Measurements from ENCODE around the gene EMILIN2.

Gene EMILIN2

DNA sequence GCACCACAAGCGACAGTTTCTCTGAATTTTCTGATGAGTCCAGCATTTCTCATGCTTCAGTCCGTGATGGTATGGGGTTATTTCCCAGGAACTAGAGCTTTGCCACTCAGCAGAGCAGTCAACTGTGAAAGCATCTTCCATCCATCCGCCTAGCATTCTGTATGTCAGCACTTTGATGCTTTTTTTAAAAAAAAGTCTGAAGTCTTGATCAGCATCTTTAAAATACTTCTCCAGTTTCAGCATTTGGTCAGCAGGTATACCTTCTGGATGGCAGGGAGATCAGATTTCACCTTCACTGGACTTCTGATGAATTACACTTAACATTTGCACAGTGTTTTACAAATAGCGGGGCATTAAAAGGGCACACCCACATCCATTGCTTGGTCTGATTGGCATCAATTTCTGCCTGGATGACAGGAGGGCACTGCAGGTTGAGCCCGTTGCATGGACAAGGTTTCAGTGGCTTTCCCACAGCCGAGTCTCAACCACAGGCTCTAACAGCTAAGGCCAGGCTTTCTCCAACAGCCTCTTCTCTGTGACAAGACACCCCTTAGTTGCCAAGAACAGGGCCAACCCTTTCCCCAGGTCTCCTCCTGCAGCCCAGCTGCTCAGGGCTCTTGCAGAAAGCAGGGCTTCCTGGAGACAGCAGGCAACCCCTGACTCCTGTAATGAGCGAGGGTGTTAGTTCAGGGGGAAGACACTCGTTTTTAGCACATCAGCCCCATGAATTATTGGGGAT is 54.0 kb downstream of the EMILIN2 start:
- DNase-seq (ENCODE audit: low read depth, low spot score): no peak

DNA sequence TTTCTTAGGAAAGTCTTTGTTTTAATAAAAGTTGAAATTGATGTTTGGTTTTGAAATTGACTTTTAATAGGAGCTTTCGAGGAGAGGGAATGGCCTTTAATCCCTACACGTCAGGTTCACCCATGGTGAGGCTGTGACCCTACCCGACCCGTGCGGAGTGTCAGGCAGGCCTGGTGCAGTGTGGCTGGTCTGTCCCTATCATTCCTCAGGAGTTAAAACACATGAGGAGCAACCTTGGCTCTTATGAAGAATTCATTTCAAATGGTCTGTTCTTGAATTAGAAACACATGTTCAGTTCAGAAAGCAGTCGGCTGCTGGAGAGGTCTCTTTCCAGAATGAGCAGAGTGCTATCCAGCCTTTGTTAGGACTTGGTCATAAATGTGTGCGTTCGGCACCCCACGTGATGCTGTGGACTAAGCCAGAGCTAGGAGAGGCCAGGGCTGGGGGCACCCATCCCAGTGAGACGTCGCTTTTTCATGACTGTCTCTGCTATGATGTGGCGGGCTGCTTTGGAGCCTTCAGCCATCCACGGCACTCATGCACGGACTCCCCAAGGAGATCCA is 54.7 kb downstream of the EMILIN2 start:
- DNase-seq (ENCODE audit: low read depth, low spot score): no peak

DNA sequence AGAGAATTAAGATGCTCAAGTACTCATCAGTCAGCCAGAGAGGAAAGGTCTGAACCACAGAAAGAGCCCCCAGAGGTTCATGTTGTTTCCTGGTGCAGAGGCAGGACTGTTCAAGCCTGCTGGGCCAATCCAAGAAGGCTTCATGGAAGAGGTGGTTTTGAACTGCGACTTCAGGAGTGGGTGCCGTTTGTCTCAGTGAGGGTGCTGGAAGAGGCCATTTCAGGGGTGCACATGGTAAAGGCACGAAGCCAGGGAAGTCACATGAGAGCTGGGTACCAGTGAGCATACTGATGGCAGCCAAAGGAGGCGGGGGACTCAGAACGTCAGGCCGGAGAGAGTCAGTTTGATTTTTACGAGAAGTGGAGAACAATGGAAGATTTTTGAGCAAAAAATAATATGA is 55.5 kb downstream of the EMILIN2 start:
- no peak for DNase-seq (ENCODE audit: low read depth, low spot score)

DNA sequence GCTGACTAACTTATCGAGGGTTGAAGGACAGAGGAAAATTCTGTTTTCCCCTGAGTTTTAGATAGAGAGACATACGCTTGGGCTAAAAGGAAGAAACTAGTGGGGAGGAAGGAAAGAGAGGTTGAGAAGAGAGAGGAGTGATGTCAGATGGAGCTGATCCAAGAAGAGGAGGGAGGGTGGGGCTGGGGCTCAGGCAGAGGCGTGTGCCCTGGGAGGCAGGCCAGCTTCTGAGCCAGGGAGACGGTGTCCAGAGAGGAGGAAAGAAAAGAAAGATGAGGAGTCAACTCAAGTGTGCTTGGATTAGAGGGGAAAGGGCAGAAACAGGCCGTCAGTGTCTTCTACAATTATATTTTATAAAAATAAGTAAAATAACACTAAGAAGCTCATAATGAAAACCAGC is 56.2 kb downstream of the EMILIN2 start:
- DNase-seq (ENCODE audit: low read depth, low spot score): no peak

DNA sequence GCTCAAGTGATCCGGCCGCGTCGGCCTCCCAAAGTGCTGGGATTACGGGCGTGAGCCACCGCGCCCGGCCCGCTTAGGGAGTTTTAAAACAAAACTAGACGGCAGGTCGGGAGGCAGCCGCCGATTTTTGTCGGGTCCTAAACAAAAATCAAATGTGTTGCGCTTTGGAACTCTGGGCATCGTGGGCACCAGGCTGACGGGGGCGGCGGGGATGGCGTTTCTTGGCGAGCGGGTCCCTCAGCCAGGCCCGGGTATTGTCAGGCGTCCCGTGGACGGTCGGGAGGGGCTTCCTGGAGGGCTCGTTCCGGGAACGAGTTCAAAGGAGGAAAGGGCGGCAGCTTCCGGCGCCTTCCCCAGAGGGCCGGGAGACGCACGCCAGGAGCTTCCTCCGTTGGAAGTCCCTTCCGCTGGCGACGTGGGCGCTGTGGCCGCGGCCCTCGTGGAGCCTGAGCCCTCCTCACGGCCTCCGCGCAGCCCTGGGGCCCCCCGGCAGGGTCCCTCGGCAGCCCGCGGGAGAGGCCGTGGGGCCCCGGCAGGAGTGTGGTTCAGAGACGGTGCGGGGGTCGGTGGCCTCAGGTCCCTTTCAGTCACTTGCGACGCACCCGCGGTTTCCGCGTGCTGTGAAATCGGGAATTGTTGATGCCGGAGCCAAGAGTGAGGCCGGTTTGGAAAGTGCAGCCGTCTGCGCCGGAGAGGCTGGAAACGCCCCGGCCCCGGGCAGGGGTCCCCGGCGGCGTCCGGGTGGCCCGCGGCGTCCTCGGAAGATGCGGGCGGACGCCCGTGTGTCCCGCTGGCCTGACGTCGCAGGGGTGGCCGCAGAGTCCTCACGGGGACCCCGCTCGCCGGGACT is 59.3 kb downstream of the EMILIN2 start:
- DNase-seq (ENCODE audit: low read depth, low spot score): no peak

DNA sequence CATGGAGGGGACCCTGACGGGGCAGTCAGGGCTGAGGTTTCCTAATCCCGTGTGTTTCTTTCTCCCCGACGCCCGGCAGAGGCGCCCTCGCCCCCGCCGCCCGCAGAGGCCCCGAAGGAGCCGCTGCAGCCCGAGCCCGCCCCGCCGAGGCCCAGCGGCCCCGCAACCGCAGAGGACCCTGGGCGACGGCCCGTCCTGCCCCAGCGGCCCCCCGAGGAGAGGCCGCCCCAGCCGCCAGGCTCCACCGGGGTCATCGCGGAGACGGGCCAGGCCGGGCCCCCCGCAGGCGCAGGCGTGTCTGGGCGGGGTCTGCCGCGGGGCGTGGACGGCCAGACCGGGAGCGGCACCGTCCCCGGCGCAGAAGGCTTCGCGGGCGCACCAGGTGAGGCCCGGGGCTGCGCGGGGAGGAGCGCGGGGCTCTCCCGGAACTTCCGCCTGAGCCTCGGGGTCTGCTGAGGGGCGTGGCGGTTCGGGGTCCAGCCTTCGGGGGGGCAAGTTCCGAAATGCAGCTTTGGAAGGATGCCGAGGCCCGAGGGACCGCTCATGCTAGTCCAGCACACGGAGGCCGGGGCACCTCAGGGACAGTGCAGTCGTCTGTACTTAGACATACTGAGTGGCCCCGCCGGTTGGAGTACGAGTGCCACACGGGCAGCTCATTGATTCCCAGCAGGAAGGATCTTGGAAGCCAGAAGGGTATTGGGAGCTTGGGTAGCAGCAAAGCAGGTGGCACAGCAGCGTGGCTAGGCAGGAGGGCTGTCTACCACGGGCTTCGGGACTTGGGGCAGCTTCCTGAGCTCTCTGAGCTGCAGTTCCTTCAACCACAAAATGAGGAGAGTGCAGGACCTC is 60.1 kb downstream of the EMILIN2 start:
- DNase-seq (ENCODE audit: low read depth, low spot score): no peak

DNA sequence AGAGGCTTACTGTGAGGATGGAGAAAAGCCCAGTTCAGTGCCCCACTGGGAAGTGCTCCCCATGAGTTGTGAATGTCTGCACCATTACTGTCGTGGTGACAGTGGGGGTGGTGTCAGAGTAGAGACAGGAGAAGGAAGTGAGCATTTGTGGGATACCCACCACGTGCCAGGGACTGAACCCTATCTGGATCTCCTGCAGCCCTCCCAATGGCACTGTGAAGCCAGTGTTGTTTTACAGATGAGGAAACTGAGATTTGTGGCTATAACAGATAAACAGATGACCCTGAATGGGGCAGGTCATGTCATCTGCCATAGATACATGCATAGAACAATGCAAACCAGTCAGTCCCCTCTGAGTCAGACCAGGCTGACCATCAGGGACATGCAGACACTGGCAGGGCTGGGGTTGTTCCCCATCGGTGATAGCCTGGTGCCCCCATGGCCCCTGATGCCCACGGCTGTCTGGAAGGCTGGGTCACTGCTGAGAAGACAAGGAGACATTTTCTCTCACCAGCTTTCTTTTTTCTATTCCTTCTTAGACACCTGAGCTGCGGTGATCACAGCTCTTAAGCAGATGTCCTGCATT is 60.8 kb downstream of the EMILIN2 start:
- DNase-seq (ENCODE audit: low read depth, low spot score): no peak

DNA sequence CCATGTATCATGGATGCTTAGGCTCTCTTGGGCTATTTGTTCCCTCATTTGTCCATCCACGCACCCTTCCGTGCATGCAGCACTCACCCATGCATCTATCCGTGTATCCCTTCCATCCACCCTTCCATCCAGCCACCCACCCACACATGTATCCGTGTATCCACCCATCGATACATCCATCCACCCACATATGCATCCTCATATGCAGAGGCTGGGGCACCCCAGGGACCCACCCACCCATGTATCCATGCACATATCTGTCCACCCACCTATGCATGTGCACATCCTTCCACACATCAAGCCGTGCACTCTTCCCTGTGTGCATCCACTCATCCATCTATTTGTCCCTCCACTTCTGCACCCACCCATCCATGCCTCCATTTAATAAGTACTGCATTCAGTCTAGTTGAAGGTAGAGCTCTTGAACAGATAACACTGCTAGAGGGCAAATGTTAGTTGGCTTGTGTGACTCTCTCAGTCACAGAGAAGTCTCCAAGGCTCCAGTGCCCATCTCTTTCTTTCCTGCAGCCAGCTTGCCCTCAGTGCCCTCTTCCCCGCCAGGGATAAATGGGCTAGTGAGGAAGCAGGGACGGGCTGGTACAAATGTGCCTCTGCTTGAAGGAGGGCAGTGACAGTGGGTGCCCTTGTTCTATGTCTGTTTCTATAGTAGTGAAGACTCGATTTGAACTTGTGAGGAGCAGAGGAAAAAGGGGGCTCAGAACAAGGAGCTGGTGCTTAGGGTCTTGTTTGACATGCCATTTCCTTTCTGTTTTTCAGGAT is 61.5 kb downstream of the EMILIN2 start:
- DNase-seq (ENCODE audit: low read depth, low spot score): no peak

DNA sequence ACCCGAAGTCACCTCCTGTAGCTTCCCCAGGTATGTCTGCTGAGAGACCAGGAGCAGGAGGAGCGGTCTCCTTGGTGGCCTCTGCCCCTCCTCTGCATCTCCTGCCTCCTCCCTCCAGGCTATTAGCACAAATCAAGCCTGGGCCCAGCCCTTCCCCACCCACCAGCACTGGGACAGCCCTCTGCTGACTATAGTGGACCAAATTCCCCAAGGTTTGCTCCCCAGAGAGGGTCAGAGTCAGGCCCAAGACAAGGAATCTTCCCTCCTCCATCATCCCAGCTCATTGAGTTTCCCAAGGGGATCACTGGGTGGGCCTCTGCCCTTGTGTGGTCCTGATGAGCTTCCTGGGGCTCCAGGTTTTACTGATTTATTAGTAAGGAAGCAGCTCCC is 62.1 kb downstream of the EMILIN2 start:
- no peak for DNase-seq (ENCODE audit: low read depth, low spot score)

DNA sequence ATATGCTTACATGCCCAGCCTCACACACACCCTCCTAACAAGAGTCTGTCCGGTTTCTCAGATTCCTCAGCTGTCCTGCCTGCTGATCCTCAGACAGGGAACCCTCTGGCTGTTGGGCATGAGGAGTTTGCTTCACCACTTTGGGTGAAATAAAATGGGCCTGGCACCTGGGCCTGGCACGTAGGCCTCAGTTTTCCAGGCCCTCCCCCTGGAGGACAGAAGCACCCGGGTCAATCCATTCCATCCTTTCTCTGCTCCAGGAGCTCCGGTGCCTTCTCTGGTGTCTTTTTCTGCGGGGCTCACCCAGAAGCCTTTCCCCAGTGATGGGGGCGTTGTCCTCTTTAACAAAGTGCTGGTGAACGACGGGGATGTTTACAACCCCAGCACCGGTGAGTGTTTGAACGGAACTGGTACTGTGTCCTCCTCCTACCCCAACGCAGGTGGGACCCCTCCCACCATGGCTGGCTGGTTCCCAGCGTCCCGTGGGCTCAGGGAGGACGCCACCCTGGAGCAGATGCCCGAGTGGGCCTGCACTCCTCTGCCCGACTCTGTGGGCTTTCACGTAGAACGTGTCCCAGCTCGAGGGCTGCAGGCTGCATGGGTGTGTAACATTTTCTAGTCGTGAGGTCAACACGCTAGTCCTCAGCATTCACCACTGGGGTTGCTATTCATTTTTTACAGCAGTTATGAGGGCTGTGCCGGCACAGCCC is 62.8 kb downstream of the EMILIN2 start:
- no peak for DNase-seq (ENCODE audit: low read depth, low spot score)

DNA sequence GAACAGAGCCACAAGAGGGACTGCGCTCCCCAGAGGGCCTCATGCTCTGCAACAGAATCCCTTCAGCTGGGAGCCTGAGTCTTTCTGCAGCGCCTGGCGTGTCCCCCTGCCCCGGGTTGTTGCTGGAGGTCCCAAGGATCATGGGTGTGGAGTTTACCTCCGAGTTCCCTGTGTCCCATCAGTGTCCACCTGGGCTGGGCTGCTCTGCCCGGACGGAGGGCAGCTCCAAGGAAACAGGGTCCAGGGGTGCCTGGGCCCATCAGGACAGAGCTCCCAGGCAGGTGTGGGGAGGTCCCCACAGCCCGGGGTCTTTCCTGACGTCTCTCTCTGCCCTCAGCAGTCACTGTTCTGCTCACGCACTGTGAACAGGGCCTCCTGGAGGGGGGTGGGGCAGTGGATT is 63.5 kb downstream of the EMILIN2 start:
- DNase-seq (ENCODE audit: low read depth, low spot score): no peak

DNA sequence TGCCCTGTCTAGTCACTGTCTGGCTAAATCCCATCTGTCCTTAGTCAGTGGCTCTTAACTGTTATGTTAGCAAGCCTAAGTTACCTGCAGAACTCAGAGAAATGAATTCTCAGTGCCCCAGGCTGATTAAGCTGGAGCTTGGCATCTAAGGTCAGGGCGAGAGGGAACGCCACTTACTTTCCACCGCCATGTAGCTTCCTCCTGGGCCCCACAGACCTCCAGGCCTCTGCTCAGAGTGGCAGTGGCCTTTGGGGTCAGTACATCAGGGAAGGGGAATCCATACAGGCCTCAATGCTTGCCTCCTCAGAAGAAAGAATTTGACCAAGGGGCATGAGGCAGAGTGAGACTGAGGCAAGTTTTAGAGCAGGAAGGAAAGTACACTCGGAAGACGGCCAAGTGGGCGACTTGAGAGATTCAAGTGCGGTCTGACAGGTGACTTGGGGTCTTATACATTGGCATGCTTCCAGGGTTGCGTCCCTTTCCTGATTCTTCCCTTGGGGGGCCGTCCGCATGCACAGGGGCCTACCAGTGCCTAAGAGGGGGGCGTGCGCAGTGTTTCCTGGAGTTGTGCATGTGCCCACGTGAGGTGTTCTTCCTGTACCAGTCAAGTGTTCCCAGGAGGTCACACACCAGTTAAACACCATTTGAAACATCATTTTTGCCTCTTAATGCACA is 64.1 kb downstream of the EMILIN2 start:
- DNase-seq (ENCODE audit: low read depth, low spot score): no peak

DNA sequence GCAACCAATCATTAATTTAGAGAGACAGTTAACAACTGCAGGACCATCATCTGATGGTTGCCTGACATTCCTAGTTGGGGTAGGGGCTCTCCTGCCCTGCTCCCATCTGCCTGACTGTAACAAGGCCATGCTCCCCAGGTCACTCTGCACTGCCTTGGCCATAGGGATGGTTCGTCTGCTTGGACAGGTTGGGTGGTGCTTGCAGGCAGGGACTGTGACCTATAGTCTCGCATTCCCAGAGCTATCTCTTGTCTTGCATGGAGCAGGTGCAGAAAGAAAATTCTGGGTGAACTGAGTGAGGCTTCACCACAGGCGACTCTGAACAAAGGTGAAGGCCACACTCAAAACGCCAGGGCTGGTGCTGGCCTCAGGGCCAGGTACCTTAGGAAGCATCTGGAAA is 64.7 kb downstream of the EMILIN2 start:
- DNase-seq (ENCODE audit: low read depth, low spot score): no peak

DNA sequence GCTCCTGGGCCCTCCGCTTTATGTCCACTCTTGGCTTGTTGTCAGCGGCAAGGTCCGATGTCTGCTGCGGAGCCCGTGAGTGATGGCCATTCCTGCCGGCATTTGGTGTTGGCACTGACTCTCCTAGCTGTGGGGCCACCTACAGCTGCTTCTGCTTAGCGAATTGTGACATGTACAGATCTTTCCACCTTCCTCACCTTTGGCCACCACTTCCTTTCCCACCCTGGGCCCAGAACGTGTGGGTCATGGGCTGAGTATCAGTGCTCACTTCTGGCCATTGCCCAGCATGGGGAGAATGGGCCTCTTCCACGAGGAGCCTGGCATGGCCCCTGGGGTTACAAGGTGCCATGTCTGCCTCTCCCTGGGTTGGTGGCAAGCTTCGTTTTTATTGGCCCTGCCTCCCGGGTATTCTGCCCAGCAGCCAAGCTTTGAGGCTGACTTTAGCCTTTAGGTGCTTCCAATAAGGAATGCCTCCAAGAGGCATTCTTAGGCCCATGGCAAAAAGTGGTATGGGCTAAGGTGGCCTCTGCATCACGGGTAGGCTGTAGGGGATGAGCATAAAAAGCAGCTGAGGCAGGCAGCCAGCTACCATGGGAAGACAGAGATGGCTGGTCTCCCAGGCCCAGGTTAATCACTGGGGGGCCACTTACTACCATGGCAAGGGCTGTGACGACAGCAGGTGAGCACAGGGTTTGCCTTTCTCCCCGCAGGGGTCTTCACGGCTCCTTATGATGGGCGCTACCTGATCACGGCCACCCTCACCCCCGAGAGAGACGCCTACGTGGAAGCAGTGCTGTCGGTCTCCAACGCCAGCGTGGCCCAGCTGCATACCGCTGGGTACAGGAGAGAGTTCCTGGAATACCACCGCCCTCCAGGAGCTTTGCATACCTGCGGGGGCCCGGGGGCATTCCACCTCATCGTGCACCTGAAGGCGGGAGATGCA is 65.8 kb downstream of the EMILIN2 start:
- DNase-seq (ENCODE audit: low read depth, low spot score): no peak

DNA sequence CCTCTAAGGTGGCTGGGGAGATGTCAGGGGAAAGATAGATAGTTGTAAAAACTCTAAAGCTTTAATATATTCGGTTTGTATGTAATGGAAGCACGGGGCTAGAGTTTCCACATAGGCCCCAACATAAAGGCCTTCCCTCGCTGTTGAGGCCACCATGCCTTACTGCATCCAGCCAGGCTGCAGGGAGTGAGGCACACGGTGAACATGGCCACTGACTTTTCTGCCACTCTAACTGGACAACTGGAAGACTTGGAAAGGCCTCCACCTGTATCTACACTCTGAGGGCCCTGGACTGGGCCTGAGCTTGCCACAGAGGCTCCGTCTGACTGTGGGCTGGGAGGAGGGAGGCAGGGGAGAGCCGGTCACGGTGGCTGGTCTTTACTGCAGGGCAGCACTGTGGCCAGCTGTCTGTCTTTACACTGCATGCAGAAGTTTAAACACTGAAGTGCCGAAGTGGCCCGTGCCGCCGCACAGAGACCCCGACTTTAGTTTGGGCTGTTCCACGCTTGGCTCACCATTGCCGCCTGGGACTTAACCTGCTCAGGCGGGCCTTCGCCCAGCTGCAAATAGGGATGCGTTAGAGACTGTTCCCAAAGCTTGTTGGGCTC is 66.7 kb downstream of the EMILIN2 start:
- DNase-seq (ENCODE audit: low read depth, low spot score): no peak

DNA sequence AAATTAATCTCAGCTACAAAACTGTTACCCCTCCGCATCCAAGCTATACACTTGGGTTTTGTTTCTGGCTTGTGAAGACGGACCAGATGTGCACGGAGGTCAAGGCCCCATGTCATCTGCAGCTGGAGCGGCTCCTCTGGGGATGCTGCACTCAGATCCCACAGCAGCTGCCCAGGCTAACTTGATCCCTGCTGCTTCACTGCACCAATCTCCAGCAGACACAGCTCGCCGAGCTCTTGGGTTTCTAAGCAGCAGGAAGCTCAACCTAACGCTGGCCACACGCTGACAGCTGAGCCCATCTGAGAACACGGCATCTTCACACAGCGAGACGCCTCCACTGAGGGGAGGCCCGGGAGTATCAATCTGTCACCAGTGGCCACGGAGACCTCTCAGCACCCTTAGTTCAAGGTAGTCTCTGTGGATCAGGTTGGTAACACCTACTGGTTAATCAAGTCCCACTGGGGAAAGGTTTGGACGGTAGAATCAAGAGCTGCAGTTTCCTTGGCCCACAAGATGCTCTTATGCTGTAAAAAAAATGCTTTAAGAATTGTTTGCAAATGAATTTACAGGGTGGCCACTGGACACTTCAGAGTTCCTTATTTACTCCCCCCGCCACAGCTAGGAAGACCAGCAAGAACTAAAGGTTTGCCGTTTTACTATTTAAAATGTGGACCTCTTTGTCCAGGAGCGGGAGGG is 67.5 kb downstream of the EMILIN2 start:
- no peak for DNase-seq (ENCODE audit: low read depth, low spot score)

DNA sequence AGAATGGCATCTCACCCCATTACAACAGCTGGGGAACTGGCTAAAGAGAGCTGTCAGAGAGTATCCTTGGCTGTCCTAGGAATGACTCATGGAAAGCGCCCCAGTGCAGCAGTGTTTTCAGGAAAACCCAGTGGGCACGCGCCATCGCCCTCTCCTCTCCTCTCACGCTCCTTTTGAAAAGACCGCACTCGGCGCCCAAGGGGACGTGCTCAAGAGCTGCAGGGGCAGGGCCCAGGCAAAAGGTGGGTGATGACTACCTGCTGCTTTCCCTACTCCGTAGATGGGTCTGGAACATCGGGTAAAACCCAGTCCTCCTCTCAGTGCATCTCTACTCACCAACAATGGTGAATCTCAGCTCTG is 68.1 kb downstream of the EMILIN2 start:
- no peak for DNase-seq (ENCODE audit: low read depth, low spot score)
